ENCODE measurements around the gene SURF4.
A peak's percentile ranks its signal among the peaks of the same experiment; 100 is the strongest.
"Not testable (repeated sequence)": the region's sequence is repeated elsewhere in the genome, so short reads cannot be mapped to it uniquely, and the experiment has no call there.

SURF4 gene

DNA sequence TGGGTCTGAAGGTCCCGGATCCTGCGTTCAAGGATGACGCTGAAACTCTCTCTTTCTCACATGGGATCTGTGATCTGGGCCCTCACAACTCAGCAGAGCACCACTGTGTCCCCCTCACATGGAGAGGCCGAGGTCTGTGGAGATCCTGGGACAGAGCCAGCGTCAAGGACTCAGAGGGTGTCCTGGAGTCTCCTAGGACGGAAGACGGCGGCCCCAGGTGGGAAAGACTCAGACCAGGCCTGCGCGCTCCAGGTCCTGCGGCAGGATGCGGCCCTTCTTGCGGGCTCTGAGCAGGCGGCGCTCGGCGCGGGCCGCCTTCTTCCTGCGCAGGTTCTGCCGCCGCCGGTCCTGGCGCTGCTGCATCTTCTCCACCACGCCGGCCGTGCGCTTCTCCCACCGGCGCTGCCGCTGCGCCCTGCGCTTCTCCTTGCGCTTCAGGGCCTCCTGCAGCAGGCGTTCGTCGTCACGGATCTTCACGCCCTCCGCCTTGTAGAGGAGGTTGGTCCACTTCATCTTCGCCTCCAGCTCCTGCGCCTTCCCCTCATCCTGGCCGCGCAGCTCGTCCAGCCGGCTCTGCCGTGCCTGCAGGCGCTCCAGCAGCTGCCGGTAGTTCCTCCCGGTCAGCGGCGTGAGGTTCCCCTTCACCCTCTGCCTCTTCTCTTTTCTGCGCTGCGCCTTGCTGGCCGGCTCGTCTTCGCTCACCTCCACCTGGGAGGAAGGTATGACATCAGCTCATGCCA lies 44.0 kb downstream of the SURF4 start:
- DNase-seq: no peak

DNA sequence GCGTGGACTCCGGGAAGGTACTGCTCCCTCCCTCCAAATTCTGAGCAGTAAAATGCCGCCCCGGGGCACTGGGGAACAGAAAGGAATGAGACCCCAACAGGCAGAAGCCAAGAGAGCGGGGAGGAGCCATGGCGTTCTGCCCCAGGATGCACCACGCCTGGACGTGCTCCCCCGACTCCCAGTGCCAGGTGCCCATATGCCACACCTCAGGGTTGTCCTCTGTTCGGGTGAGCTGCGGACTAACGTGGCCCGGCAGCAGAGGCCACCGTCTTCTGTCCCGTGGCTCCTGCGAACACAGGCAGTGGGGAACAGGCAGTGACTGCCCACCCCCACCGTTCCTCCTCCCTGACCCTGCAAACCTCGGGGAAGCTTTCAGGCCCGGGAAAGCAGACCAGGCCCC lies 44.6 kb downstream of the SURF4 start:
- DNase-seq: no peak

DNA sequence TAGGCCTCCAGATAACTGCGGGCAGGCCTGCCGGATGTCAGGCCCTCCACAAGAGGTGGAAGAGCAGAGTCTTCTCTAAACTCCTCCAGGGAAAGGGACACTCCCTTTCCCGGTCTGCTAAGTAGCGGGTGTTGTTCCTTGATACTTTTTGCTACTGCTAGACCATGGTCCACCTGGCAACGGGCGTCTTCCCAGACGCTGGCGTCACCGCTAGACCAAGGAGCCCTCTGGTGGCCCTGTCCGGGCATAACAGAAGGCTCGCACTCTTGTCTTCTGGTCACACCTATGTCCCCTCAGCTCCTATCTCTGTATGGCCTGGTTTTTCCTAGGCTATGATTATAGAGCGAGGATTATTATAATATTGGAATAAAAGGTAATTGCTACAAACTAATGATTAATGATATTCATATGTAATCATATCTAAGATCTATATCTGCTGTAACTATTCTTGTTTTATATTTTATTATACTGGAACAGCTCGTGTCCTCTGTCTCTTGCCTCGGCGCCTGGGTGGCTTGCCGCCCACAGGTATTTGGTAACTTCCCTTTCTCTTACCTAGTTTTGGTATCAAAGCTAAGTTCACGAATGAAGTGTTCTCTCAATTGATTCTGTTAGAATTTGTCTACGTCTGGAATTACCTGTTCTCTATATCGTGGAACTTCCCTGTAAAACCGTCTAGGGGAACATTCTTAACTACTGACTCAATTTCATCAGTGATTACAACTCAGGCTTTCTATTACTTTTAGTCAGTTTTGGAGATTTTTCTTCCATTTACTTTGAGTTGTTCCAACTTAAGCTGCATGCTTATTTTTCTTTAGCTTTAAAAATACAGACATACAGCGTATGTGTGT lies 46.3 kb downstream of the SURF4 start:
- DNase-seq: peak in 1 of 2 experiments; percentile 46

DNA sequence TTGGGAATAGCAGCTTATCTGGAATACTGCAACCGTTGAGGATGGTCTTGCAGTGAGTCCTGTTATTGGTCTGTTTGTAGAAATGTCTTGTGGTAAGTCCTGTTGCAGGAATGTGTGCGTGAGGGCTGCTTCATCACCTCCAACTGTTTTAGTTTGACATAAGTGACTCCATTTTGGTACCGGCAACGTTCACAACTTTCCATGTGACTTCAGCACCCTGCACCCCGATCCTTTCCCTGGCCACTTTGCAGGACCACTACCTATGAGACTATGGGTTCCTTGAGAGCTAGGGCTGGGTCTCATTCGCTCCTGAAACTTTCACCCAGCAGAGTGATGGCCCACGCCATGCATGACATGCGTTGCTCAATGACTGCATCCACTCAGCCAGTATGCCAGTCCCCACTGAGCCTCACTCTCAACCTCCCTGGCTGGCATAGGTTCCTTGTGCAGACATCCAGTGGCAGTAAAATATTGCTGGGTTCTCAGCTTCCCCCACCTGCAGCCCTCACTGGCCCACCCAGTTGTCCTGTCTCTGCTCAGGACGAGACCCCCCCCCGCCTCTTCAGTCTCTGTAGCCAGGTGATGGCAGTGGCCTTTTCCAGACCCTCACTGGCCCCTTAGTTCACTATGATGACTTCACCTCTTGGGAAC lies 47.9 kb downstream of the SURF4 start:
- DNase-seq: no peak

DNA sequence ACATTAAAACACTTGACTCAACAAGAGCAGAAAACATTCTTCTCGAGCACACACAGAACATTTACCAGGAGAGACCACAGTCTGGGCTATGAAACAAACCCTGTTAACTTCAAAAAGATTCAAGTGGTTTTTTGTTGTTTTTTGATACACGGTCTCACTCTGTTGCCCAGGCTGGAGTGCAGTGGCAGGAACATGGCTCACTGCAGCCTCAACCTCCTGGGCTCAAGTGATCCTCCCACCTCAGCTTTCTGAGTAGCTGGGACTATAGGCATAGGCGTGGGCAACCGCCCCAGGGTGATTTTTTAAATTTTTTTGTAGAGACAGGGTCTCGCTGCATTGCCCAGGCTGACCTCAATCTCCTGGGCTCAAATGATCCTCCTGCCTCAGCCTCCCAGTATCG lies 48.8 kb downstream of the SURF4 start:
- not testable (repeated sequence) for DNase-seq

DNA sequence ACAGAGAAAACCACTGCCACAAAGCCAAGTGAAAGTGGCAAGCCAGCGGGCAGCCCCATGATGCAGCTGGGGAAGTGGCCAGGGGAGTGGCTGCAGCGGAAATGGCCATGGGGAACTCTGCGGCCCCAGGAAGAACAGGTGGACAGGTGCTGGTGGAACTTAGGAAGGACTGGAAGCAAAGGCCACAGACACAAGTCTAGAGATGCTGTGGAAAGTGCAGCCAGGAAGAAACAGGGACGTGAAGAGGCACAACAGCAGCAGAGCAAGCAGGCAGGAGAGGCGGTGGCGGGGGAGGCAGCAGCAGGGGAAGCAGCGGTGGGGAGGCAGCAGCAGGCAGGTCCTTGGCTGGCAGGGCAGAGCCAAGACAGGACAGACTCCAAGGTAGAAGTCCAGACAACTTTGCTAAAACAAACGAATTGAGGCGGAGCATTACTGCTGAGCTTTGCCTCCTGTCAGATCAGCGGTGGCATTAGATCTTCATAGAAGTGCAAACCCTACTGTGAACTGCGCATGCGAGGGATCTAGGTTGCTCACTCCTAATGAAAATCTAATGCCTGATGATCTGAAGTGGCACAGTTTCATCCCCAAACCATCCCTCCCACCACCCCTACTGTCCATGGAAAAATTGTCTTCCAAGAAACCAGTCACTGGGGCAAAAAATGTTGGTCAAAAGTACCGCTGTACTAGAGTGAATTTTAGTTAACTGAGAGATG lies 51.7 kb downstream of the SURF4 start:
- no peak for DNase-seq

DNA sequence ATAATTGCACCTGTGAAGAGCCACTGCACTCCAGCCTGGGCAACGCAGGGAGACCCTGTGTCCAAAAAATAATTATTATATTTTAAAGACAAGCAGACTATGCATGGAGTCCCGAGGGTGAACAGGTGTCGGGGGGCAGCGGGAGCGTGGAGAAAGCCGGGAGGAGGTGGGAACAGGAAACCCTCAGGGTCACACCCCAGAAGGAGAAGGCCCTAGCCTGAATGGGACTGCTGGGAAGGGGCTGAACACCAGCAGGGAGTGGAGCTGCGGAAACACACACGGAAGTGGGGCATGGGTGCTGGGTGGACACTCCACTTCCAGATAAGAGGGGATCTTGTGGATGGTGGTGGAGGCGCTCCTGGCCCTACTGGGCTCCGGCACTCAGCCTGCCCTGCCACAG lies 52.6 kb downstream of the SURF4 start:
- no peak for DNase-seq

DNA sequence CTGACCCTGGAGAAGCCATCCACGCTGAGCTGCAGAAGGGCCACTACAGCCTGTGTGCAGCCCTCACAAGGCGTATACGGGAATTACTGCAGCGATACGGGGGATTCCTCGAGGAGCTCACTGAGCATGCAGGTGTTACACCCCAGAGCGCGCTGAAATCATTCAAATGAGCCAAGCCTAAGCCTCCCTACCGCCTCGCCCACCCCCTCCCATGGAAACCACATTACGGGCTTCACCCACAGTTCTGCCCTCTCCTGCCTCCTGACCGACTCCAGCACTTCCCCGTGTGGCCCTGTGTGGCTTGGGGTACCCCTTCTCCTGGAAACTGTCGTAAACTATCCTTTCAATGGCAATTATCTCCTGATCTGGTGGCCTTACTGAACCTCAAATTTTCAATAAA lies 53.2 kb downstream of the SURF4 start:
- DNase-seq: no peak

DNA sequence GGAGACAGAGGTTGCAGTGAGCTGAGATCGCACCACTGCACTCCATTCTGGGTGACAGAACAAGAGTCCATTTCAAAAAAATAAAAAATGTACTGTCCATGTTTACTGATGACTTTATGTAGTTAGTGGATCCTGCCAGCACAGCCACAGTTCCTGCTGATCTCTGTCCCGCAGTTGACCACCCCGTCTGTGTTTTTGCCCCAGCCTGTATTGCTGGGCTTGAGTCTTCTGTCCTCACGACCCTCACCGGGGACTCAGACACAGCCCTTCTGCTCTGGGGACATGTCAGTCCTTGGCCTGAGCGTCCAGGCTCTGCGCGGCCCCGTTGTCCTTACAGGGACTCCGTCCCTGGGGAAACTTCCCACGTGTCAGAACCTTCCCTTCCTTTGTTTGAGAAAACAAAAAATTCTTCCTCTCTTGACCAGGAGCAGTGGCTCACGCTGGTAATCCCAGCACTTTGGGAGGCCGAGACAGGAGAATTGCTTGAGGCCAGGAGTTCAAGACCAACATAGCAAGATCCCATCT lies 54.4 kb downstream of the SURF4 start:
- DNase-seq: no peak

DNA sequence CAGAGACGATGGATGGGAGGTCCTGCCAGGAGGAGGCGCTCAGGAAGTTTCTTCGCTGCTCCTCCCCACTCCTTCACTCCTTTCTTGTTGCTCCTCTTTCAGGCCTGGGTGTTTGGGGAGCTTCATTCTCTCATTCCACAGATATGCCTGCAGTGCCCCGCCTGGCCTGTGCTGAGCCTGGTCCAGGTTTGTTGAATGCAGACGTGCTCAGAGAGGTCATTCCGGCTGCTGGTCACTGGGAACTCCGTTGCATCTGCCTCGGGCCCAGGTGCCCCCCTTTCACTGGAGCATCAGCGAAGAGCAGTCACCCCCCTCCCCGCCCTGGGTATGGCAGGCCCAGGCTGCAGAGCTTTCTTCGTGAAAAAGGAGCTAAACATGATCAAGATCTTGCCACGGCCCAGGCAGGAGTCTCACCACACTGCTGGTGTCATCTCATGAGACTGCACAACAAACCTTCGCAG lies 55.4 kb downstream of the SURF4 start:
- DNase-seq: no peak

DNA sequence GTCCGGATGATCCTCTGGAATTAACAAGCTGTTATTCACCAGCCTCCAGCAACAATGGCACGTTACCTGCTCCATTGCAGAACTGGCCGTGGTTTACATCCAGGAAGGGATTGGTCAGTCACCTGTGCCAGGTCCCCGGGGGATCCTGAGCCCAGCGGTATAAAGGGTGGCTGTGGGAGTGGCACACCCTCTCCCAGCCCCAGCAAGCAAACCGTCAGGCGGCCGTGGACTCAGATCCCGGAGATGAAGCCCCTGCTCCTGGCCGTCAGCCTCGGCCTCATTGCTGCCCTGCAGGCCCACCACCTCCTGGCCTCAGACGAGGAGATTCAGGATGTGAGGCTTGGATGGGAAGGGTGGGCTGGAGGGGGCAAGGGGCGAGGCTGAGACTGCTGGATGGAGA lies 58.3 kb downstream of the SURF4 start:
- not testable (repeated sequence) for DNase-seq

DNA sequence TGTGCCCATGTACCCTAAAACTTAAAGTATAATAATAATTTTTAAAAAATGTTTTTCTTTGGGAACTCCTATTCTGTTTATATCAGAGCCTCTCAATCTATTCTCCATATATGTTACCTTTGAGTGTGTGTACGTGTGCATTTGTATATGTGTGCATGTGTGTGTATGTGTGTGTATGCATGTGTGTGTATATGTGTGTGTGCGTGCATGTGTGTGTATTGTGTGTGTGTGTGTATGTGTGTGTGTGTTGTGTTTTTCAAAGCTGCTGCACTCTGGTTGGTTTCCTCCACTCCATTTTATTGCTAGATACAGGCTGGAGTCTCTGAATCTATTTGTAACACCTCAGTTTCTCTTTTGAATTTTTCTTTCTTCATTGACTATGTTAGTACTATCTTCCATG lies 59.9 kb downstream of the SURF4 start:
- DNase-seq: no peak

All from SW 1271 (cell line).